ENCODE data around the gene C11orf68.
A peak's percentile ranks its signal among the peaks of the same experiment; 100 is the strongest.

The C11orf68 gene

DNA sequence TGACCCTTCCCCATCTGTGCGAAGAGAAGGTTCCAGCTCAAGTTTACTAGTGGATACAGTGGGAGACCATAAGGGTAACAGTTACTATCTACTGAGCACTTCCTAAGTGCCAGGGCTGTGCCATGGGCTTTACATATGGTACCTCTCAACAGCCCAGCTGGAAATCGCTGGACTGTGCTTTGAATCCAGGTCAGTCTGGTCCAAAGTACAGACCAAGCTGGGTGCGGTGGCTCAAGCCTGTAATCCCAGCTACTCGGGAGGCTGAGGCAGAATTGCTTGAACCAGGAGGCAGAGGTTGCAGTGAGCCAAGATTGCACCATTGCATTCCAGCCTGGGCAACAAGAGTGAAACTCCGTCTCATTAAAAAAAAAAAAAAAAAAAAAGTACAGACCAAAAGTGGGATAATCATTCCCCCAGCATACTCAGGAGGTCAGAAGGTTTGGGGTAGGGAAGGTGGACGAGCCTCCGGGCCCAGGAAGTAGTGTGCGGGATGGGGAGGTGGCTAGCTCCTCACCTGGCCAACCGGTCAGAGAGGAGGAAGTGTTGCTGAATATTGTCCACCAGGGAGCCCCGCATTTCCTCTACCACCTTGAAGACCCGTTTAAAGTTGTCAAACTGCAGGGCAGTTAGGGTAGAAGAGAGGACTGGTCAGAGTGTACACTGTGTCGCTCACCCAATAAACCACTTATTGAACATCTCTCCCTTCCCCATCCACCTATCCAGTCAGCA lies 32.9 kb downstream of the C11orf68 start:
- TF ChIP-seq, protein P1, sequence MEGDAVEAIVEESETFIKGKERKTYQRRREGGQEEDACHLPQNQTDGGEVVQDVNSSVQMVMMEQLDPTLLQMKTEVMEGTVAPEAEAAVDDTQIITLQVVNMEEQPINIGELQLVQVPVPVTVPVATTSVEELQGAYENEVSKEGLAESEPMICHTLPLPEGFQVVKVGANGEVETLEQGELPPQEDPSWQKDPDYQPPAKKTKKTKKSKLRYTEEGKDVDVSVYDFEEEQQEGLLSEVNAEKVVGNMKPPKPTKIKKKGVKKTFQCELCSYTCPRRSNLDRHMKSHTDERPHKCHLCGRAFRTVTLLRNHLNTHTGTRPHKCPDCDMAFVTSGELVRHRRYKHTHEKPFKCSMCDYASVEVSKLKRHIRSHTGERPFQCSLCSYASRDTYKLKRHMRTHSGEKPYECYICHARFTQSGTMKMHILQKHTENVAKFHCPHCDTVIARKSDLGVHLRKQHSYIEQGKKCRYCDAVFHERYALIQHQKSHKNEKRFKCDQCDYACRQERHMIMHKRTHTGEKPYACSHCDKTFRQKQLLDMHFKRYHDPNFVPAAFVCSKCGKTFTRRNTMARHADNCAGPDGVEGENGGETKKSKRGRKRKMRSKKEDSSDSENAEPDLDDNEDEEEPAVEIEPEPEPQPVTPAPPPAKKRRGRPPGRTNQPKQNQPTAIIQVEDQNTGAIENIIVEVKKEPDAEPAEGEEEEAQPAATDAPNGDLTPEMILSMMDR (IDR thresholded peaks at IDR 0.05; ENCODE audit: control insufficient read depth, insufficient read depth, low read depth, low read length, missing control alignments), result no peak
- H3K4me3 ChIP-seq (ENCODE audit: control insufficient read depth, low read depth, low read length), result no peak overlapping the region
- no peak for DNase-seq (ENCODE audit: low read depth)

DNA sequence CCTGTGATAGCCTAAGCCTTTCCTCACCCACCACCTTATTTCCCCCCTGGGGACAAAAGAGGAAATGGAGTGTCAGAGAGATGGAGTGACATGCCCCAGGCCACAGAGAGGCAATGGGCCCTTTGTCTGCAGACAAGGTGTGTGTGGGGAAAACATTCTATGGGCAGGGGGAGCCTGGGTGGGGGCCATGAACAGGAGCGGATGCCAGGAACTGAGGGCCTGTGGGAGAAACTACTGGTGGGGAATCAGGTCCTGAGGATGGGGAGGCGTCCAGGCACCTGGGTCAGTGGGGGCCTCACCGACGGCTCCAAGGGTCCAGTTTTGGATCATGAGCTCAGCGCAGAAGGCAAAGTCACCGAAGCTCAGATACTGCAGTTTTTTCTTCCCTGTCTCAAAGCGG lies 33.6 kb downstream of the C11orf68 start:
- TF ChIP-seq, protein P1 (IDR thresholded peaks at IDR 0.05; ENCODE audit: control insufficient read depth, insufficient read depth, low read depth, low read length, missing control alignments), result no peak
- no peak overlapping the region for H3K4me3 ChIP-seq (ENCODE audit: control insufficient read depth, low read depth, low read length)
- no peak for DNase-seq (ENCODE audit: low read depth)

- no peak for DNase-seq (ENCODE audit: low read depth)
- H3K4me3 ChIP-seq (ENCODE audit: control insufficient read depth, low read depth, low read length), result no peak overlapping the region
- TF ChIP-seq, protein P1 (IDR thresholded peaks at IDR 0.05; ENCODE audit: control insufficient read depth, insufficient read depth, low read depth, low read length, missing control alignments), result peak; percentile 100
These were observed 34.2 kb downstream of the C11orf68 start for GRCh38 chr11:65884716-65885092.

DNA sequence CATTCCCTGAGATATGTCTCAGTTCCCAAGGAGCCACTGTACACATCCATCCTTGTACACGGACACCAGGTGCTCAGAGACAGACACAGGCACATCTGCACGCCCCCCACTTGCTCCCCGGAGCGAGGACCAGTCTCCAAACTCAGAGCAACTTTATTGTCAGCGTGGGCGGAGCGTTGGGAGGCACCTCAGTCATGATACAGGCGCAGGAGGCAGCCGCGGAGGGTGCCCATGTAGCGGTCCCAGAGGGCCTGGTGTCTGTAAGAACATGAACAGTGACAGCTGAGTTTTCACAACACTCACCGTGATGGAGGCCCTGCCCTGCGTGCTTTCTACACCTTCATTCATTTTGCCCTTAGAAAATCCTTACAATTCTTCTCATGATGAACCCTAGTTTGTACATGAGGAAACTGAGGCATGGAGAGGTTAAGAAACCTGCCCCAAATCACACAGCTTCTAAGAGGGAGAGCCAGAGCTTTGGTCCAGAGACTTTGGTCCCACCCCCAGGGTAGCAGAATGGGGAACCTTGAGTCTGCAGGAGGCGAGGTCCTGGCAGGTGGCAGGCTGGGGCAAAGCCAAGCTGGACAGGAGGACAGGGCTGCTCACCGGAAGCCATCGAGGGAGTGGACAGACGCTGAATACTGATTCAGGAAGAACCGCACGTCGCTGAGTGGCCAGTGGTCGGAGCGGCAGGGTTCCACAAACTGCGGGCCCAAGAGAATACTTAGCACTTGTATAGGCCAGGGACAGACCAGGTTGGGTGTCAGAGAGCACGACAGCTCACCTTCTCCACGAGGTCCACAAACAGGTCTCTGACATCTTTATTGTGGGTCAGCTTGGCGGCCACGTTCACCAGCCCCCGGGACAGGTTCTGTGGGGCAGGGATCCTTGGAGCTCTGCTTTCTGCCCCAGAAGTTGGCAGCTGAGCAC lies 34.8 kb downstream of the C11orf68 start:
- DNase-seq (ENCODE audit: low read depth), result no peak
- TF ChIP-seq, protein P1 (IDR thresholded peaks at IDR 0.05; ENCODE audit: control insufficient read depth, insufficient read depth, low read depth, low read length, missing control alignments), result no peak
- no peak overlapping the region for H3K4me3 ChIP-seq (ENCODE audit: control insufficient read depth, low read depth, low read length)

GRCh38 chr11:65883058-65883761 lies 35.7 kb downstream of the C11orf68 start:
- no peak overlapping the region for H3K4me3 ChIP-seq (ENCODE audit: control insufficient read depth, low read depth, low read length)
- no peak for DNase-seq (ENCODE audit: low read depth)
- TF ChIP-seq, protein P1 (IDR thresholded peaks at IDR 0.05; ENCODE audit: control insufficient read depth, insufficient read depth, low read depth, low read length, missing control alignments), result no peak

All from AG09309 (cell line).